OCI-LY1 (cell line): ENCODE results near the gene RNPEPL1.
"Not testable (repeated sequence)": the region's sequence is repeated elsewhere in the genome, so short reads cannot be mapped to it uniquely, and the experiment has no call there.

Experiments
- H2AFZ ChIP-seq: fragments of 200-600 bp; sonication (generic), shearing (Covaris generic); 2 replicates; pipeline ENCODE4 v1.6.0; 2014; ENCODE audit warnings: antibody characterized with exemption, mild to moderate bottlenecking, low read length
- H3F3A ChIP-seq: fragments of 200-600 bp; sonication (generic), shearing (Covaris generic); 2 replicates; pipeline ENCODE4 v1.6.0; 2014; ENCODE audit warnings: mild to moderate bottlenecking, antibody characterized with exemption, low read length, moderate library complexity; ENCODE audit not compliant: insufficient read depth
- H3K27ac ChIP-seq: fragments of 200-600 bp; sonication (generic); 2 replicates; pipeline ENCODE4 v1.5.1; 2014; ENCODE audit warnings: low read length, mixed run types, mild to moderate bottlenecking, low read depth; ENCODE audit not compliant: poor library complexity, severe bottlenecking
- H3K27me3 ChIP-seq: fragments of 200-600 bp; sonication (generic); 2 replicates; pipeline ENCODE4 v1.6.0; 2014; ENCODE audit warnings: antibody characterized with exemption, mild to moderate bottlenecking, low read length, moderate library complexity; ENCODE audit not compliant: insufficient read depth
- H3K36me3 ChIP-seq: fragments of 200-600 bp; sonication (generic); 2 replicates; pipeline ENCODE4 v1.6.1; 2014; ENCODE audit warnings: mild to moderate bottlenecking, antibody characterized with exemption, low read length, moderate library complexity, mixed read lengths; ENCODE audit not compliant: insufficient read depth
- H3K4me1 ChIP-seq: fragments of 200-600 bp; sonication (generic); 2 replicates; pipeline ENCODE4 v1.5.1; 2014; ENCODE audit warnings: mild to moderate bottlenecking, low read length, moderate library complexity; ENCODE audit not compliant: insufficient read depth, severe bottlenecking
- H3K4me2 ChIP-seq: fragments of 200-600 bp; sonication (generic), shearing (Covaris generic); 2 replicates; pipeline ENCODE4 v1.6.1; 2014; ENCODE audit warnings: low read length
- H3K4me3 ChIP-seq: fragments of 200-600 bp; sonication (generic); 2 replicates; pipeline ENCODE4 v1.5.1; 2014; ENCODE audit warnings: low read length, low read depth, mild to moderate bottlenecking, mixed read lengths; ENCODE audit not compliant: poor library complexity, severe bottlenecking
- H3K79me2 ChIP-seq: fragments of 200-600 bp; shearing (Covaris generic); 2 replicates; pipeline ENCODE4 v1.6.1; 2016; ENCODE audit warnings: mixed run types, low read length, mixed read lengths; ENCODE audit not compliant: insufficient read depth
- H3K9ac ChIP-seq: fragments of 200-600 bp; sonication (generic), shearing (Covaris generic); 2 replicates; pipeline ENCODE4 v1.6.1; 2014; ENCODE audit warnings: mild to moderate bottlenecking, low read length, mixed read lengths
- H3K9me2 ChIP-seq: fragments of 200-600 bp; sonication (generic), shearing (Covaris generic); 2 replicates; pipeline ENCODE4 v1.6.1; 2014; ENCODE audit warnings: low read depth, mild to moderate bottlenecking, low read length, mixed read lengths
- H3K9me3 ChIP-seq: fragments of 200-600 bp; shearing (Covaris generic); 2 replicates; pipeline ENCODE4 v1.6.1; 2014; ENCODE audit warnings: low read length, mixed read lengths
- H4K20me1 ChIP-seq: fragments of 200-600 bp; sonication (generic), shearing (Covaris generic); 2 replicates; pipeline ENCODE4 v1.6.0; 2016; ENCODE audit warnings: mild to moderate bottlenecking, low read length; ENCODE audit not compliant: insufficient read depth
- EZH2 ChIP-seq: fragments of 200-600 bp; sonication (generic), shearing (Covaris generic); IDR thresholded peaks from 2 replicates; pipeline ENCODE4 v1.8.0; 2017; ENCODE audit warnings: borderline replicate concordance, mixed run types, mild to moderate bottlenecking, antibody characterized with exemption, low read length, moderate library complexity, mixed read lengths
- TF ChIP-seq, protein P1 (sequence below): fragments of 200-600 bp; sonication (generic), shearing (Covaris generic); IDR thresholded peaks from 2 replicates; pipeline ENCODE4 v1.5.1; 2017; ENCODE audit warnings: mild to moderate bottlenecking, antibody characterized with exemption, low read length, moderate library complexity, mixed read lengths

The RNPEPL1 gene

DNA sequence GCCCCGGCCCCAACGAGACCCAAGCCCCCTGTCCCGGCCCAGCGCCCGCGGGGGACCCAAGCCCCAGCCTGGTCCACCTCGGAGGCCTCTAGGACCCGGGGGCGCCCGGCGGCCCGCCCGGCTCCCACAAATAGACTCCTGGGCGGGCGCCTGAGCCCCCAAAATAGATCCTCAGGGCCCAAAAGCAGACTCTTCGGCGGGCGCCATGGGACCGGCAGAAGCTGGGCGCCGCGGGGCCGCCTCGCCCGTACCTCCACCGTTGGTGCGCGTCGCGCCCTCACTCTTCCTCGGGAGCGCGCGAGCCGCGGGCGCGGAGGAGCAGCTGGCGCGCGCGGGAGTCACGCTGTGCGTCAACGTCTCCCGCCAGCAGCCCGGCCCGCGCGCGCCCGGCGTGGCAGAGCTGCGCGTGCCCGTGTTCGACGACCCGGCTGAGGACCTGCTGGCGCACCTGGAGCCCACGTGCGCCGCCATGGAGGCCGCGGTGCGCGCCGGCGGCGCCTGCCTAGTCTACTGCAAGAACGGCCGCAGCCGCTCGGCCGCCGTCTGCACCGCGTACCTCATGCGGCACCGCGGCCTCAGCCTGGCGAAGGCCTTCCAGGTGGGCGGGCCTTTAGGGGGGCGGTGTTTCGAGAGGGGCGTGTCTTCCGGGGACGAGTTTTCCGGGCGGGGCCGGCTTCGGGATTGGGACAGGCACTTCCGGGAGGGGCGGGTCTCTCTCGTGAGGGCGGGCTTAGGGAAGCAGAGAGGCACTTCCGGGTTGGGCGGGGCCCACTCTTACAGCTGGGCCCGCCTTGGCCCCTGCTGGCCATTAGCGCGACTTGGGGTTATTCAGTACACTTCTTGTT, 7.6 kb upstream of the RNPEPL1 start:
- no peak for TF ChIP-seq EZH2
- TF ChIP-seq, protein P1, sequence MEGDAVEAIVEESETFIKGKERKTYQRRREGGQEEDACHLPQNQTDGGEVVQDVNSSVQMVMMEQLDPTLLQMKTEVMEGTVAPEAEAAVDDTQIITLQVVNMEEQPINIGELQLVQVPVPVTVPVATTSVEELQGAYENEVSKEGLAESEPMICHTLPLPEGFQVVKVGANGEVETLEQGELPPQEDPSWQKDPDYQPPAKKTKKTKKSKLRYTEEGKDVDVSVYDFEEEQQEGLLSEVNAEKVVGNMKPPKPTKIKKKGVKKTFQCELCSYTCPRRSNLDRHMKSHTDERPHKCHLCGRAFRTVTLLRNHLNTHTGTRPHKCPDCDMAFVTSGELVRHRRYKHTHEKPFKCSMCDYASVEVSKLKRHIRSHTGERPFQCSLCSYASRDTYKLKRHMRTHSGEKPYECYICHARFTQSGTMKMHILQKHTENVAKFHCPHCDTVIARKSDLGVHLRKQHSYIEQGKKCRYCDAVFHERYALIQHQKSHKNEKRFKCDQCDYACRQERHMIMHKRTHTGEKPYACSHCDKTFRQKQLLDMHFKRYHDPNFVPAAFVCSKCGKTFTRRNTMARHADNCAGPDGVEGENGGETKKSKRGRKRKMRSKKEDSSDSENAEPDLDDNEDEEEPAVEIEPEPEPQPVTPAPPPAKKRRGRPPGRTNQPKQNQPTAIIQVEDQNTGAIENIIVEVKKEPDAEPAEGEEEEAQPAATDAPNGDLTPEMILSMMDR: no peak
- peak overlapping the region; percentile 90 for H3K4me2 ChIP-seq
- H2AFZ ChIP-seq: no peak overlapping the region
- H3K27me3 ChIP-seq: no peaks in the 10 kb centered on the region
- peak overlapping the region; percentile 99 for H3K9ac ChIP-seq
- peaks cover 7% of the 10 kb centered on the region; the same call in 1 of the 2 replicates for H3K36me3 ChIP-seq
- H3K4me1 ChIP-seq: peaks cover 57% of the 10 kb centered on the region
- no peaks in the 10 kb centered on the region for H3K9me3 ChIP-seq
- peaks cover 5% of the 10 kb centered on the region; the same call in 1 of the 2 replicates for H3K79me2 ChIP-seq
- no peaks in the 10 kb centered on the region for H3K9me2 ChIP-seq
- peak overlapping the region; percentile 81 for H3K27ac ChIP-seq
- no peaks in the 10 kb centered on the region for H4K20me1 ChIP-seq
- H3F3A ChIP-seq: no peaks in the 10 kb centered on the region
- H3K4me3 ChIP-seq: peak overlapping the region; percentile 88

DNA sequence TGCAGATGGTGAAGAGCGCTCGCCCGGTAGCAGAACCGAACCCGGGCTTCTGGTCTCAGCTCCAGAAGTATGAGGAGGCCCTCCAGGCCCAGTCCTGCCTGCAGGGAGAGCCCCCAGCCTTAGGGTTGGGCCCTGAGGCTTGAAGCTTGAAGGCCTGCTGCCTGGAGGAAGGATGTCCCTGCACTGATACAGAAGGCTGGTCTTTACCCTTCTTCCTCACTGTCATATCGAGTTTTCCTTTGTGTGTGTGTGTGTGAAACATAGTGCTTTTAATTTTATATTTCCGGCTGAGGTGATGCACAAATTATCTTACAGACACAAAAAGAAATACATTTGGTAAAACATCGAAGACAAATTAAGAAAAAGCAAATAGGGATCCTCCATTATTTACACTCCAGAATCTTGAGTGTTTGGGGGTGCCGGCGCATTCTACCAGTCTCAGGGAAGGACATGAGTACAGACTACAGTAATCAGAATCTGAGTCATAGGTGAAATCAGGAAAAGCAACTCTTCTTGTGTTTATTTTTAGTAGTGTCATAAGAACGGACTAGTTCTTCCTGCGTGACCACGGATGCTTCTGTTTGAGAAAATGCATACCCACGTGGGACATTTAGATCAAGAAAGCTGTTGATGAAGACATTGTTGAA, 6.8 kb upstream of the RNPEPL1 start:
- H3K9me3 ChIP-seq: no peaks in the 10 kb centered on the region
- peak overlapping the region; percentile 81 for H3K9ac ChIP-seq
- TF ChIP-seq, protein P1: no peak
- TF ChIP-seq EZH2: no peak
- H3K4me1 ChIP-seq: peaks cover 63% of the 10 kb centered on the region
- H3K27me3 ChIP-seq: no peaks in the 10 kb centered on the region
- H3K9me2 ChIP-seq: no peaks in the 10 kb centered on the region
- H3K36me3 ChIP-seq: peaks cover 7% of the 10 kb centered on the region; the same call in 1 of the 2 replicates
- H4K20me1 ChIP-seq: no peaks in the 10 kb centered on the region
- peak overlapping the region; percentile 90 for H3K4me2 ChIP-seq
- H3K79me2 ChIP-seq: peaks cover 5% of the 10 kb centered on the region; the same call in 1 of the 2 replicates
- no peak overlapping the region for H2AFZ ChIP-seq
- peak overlapping the region; percentile 46 for H3K27ac ChIP-seq
- H3K4me3 ChIP-seq: peak overlapping the region; percentile 88
- no peaks in the 10 kb centered on the region for H3F3A ChIP-seq

DNA sequence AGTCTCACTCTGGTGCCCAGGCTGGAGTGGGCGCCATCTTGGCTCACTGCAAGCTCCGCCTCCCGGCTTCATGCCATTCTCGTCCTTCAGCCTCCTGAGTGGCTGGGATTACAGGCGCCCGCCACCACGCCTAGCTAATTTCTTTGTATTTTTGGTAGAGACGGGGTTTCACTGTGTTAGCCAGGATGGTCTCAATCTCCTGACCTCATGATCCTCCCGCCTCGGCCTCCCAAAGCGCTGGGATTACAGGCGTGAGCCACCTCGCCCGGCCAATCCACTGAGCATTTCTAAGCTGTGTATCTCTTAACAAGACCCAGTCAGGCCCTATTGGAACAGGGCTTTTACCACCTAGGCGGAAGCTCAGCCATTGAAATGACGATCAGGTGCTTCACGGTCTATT, 5.1 kb upstream of the RNPEPL1 start:
- not testable (repeated sequence) for H3K36me3 ChIP-seq, H3K27me3 ChIP-seq, H3F3A ChIP-seq, H2AFZ ChIP-seq, H3K27ac ChIP-seq, H3K4me2 ChIP-seq, H3K9me2 ChIP-seq, H3K79me2 ChIP-seq, H4K20me1 ChIP-seq, H3K9me3 ChIP-seq, H3K9ac ChIP-seq, H3K4me3 ChIP-seq
- peaks cover 67% of the 10 kb centered on the region for H3K4me1 ChIP-seq
